AG08395 (cell line): ENCODE results near the gene SMARCA2.

Experiments
- DNase-seq: peaks from one replicate; pipeline ENCODE4 v3.0.0; 2012; ENCODE audit warnings: mixed read lengths, low spot score

The SMARCA2 gene

GRCh38 chr9:2096376-2096970 is 81.3 kb downstream of the SMARCA2 start:
- no peak for DNase-seq

GRCh38 chr9:2106666-2107065 is 91.5 kb downstream of the SMARCA2 start:
- no peak for DNase-seq

DNA sequence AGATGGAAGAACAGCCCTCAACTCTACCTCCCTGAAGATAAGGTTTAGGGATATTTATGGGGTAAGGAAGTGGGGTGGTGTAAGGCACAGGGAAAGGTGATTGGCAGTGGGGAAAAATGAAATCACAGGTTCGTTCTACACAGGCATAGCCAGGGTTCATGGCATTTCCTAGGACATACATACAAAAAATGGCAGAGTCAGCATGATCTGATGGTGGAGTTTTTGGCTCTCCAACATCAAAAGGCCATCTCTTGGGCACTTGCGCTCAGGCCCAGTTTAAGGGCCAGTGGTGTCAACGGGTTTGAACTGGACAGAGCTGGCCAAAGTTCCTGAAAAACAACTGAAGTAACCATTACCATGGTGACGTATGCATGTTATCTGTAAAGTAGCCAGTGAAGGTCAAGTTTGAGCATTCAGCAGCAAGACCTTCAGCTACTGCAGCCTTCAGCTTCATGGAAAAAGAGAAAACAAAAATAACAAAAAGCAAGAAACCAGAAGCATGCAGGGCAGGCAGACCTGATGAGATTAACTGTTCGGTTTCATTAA is 92.8 kb downstream of the SMARCA2 start:
- no peak for DNase-seq

- DNase-seq: peak; percentile 79
Observed at GRCh38 chr9:2109069-2109650, 94.0 kb downstream of the SMARCA2 start.

DNA sequence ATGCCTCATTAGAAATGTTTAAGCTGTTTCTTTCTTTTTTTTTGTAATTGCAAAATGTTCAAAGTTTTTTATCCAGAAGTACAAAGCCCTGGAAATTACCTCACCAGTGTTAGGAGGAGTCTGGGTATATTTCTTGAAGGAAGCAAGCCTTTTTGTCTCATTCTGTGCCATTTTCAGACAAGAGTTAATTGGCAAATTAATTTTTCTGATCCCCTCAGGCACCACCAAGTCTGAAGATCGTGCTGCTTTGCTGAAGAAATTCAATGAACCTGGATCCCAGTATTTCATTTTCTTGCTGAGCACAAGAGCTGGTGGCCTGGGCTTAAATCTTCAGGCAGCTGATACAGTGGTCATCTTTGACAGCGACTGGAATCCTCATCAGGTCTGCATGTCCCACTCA is 94.9 kb downstream of the SMARCA2 start:
- DNase-seq: no peak

DNA sequence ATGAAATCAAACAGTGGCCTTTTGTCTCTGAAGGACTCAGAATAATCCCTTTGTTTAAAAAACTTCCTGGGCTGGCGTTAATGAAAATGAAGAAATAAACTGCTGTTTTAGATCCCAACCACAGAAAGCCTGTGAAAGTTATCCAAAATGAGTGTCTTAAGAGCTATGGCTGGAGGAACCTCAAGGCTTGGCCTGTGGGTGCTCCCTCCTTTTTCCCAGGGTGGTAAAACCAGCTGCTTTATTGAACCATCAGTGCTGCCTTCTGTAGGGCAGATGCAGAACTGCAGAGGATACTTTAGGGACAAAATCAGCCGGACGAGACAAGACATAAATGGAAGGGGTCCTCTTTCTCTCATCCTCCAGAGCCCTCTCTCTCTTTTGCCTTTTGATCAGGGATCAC is 100.9 kb downstream of the SMARCA2 start:
- DNase-seq: peak; percentile 19

GRCh38 chr9:2117527-2117926 is 102.4 kb downstream of the SMARCA2 start:
- no peak for DNase-seq

- no peak for DNase-seq
Observed at GRCh38 chr9:2119566-2119965, 104.4 kb downstream of the SMARCA2 start.

GRCh38 chr9:2120926-2121689 is 106.0 kb downstream of the SMARCA2 start:
- DNase-seq: no peak

GRCh38 chr9:2122299-2122698 is 107.2 kb downstream of the SMARCA2 start:
- no peak for DNase-seq

DNA sequence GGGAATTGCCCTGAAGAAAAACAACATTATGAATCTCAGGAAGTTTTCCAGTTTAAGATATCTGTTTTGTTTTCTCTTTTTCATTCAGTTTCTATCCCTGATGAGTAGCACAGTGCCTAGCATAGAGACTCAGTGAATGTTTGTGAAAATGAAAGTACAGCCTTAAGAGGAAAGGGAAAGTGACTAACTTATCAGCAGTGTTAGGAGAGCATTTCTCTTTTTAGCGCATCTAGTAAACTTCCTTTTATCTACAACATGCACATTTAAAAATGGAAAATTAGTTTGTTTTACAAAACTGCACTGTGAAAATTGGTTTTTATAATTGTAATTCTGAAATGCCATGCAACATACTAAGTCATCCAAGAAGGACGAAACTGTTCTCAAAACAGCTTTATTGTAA is 110.8 kb downstream of the SMARCA2 start:
- no peak for DNase-seq

GRCh38 chr9:2126331-2126803 is 111.2 kb downstream of the SMARCA2 start:
- DNase-seq: peak; percentile 17

DNA sequence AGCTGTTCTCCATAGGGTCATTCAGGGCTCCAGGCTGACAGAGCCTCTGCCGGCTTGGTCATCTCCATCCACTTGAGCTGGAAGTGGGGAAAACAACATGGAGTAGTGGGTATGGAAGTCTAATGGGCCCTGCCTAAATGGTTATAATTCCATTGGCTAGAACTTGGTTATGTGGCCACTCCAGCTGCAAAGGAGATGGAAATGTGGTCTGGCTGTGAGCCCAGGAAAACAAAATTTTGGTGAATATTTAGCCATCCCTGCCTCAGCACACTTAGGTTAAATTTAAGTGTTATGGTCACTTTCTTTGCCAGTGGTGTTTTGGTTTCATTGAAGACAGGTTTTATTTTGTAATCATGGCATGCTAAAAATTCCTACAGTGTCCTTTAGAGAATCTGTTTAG is 112.3 kb downstream of the SMARCA2 start:
- peak; percentile 59 for DNase-seq

DNA sequence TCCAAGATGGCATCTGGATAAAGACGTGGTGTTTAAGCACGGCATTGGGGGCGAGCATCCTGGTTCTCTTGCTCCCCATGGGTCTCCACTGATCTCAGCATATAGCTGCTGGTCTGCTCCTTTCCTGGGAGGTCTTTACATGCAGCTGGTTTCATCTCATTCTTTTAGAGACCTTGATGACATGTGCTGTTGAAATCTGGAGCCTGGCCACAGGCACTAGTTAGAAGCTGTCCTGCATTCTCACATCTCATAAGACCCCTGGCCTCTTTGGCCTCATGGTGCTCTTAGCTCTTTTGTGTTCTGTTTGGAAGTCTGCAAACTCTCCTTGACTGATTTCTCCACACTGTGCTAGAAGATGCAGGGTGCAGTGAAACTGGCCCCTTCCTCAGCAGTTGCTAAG is 113.0 kb downstream of the SMARCA2 start:
- DNase-seq: no peak

DNA sequence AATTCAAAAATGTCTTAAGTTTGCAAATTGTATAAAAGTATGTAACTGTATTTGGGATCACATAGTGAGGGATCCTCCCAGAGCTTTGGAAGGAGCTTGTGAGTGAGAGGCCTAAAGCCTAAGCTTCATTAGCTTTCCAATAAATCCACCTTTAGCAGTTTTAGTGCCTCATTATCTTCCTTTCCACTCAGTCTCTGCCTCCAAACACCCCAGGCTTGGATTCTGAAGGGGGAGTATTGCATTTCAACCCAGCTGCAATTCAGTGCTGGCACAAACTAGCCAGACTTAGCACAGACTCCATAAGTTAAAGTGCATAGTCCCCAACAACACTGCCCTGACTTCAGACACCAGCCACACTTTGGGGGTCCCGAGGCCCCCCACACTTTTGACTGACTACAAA is 113.5 kb downstream of the SMARCA2 start:
- no peak for DNase-seq

DNA sequence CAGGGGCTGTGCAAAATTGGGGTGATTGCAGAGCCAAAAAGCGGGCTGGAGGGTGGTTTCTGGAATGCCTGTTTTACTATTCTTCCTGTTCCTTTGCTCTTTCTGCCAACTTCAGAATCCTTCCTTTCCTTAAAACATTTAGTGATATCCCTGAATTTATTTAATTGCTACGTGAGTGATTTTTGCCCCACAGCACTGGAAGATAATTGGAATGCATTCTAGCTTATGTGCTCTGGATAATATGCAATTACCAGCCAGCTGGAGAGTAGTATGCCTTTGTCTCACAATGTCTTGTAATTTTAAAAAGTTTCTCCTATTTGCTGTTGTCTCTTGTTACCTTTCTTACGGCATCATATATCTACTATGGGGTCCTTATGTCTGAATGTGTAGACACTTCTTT is 115.8 kb downstream of the SMARCA2 start:
- DNase-seq: no peak

DNA sequence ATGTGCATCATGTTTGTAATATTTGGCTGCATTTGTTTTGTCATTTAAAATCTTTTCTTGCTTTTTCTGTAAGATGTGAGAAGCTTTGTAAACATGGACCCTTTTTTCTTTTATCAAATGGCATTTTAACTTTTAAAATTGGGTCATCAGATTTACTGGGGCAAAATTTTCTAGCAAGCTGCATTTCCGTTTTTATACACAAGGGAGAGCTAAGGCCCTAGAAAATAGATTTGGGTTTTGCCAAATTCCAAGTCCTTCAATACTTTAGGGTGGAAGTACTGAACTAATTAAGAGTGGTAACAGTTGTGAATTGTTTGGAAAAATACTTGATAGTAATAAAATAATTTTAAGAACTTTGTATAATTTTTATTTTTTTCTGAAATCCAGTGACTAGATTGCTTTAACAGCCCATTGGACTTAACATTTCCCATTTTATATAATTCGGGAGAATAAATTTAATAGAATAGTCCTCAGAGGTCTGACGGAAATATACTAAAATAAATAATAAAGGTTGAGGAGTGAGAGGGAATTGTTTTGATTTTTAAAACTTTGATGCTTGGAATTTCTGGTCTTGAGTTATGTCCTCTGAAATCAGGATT is 117.4 kb downstream of the SMARCA2 start:
- peak; percentile 47 for DNase-seq

- DNase-seq: peak; percentile 6
Observed at GRCh38 chr9:2134391-2134790, 119.2 kb downstream of the SMARCA2 start.

DNA sequence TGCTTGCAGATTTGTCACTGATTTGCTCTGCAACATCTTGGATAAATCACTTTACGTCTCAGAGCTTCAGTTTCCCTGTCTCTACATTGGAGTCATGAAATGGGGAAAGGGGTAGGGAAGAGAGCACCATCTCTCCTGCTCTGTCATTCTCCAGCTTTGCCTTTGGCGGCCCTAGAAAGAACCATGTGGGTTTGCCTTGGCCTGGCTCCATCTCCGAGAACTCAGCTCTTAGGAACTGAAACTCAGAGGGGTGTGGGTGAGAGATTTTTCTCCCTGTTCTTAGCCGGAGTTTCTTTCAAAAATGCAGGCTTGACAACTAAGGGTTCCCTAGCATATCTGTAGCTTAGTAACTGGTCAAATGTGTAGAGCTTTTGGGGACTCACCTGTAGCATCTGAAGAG is 123.5 kb downstream of the SMARCA2 start:
- DNase-seq: no peak

DNA sequence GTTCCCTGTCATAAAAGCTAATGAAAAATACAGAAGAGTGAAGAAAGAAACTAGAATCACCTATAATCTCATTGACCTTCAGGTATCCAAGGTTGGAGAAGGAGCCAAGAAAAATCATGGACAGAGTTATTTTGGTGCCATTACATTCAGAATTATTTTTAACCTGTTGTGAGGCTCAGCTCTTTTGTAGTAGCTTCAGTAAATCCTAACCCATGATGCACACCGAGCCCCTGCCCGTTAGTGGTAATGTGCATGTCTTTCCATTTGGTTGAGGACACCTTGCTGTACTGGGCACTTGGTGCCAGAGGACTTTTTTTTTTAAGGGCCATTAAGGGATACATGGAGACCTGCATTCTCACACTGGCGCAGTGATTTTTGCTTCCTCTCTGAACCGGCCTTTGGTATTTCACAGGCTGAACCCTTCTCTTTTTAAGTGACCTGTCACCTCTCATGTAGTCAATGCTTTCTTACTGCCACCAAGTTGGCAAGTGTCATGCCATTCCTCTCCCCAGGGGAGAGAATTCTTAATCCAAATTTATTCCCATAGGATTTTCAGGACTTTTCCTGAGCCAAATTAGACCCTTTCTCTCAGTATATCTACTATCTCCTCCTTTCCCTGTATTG is 125.6 kb downstream of the SMARCA2 start:
- DNase-seq: no peak

GRCh38 chr9:2142212-2142611 is 127.1 kb downstream of the SMARCA2 start:
- DNase-seq: no peak

GRCh38 chr9:2144619-2145018 is 129.5 kb downstream of the SMARCA2 start:
- no peak for DNase-seq
